ENCODE data around the gene APBB2.

APBB2 gene

GRCh38 chr4:41095192-41095872 lies 119.0 kb downstream of the APBB2 start:
- no peak for DNase-seq
- in situ Hi-C loops (cut with MboI; ENCODE audit: low pct_unique_long_range_greater_than_20kb, low sequenced_read_pairs): no loop called here

- in situ Hi-C loops (cut with MboI; ENCODE audit: low pct_unique_long_range_greater_than_20kb, low sequenced_read_pairs): no loop called here
- DNase-seq: no peak
Measured at GRCh38 chr4:41092128-41092527, 122.2 kb downstream of the APBB2 start.

- DNase-seq: no peak
- in situ Hi-C loops (cut with MboI; ENCODE audit: low pct_unique_long_range_greater_than_20kb, low sequenced_read_pairs): no loop called here
Measured at GRCh38 chr4:41081847-41082246, 132.5 kb downstream of the APBB2 start.

GRCh38 chr4:41080976-41081375 lies 133.4 kb downstream of the APBB2 start:
- no peak for DNase-seq
- in situ Hi-C loops (cut with MboI; ENCODE audit: low pct_unique_long_range_greater_than_20kb, low sequenced_read_pairs): no loop called here

GRCh38 chr4:41079881-41080560 lies 134.3 kb downstream of the APBB2 start:
- no peak for DNase-seq
- in situ Hi-C loops (cut with MboI; ENCODE audit: low pct_unique_long_range_greater_than_20kb, low sequenced_read_pairs): no loop called here

GRCh38 chr4:41077628-41078027 lies 136.7 kb downstream of the APBB2 start:
- no peak for DNase-seq
- in situ Hi-C loops (cut with MboI; ENCODE audit: low pct_unique_long_range_greater_than_20kb, low sequenced_read_pairs): no loop called here

GRCh38 chr4:41076481-41076880 lies 137.9 kb downstream of the APBB2 start:
- in situ Hi-C loops (cut with MboI; ENCODE audit: low pct_unique_long_range_greater_than_20kb, low sequenced_read_pairs): no loop called here
- DNase-seq: no peak

- in situ Hi-C loops (cut with MboI; ENCODE audit: low pct_unique_long_range_greater_than_20kb, low sequenced_read_pairs): no loop called here
- no peak for DNase-seq
Measured at GRCh38 chr4:41074215-41074614, 140.1 kb downstream of the APBB2 start.

GRCh38 chr4:41072021-41072777 lies 142.1 kb downstream of the APBB2 start:
- in situ Hi-C loops (cut with MboI; ENCODE audit: low pct_unique_long_range_greater_than_20kb, low sequenced_read_pairs): no loop called here
- no peak for DNase-seq

GRCh38 chr4:41070516-41071281 lies 143.6 kb downstream of the APBB2 start:
- in situ Hi-C loops (cut with MboI; ENCODE audit: low pct_unique_long_range_greater_than_20kb, low sequenced_read_pairs): no loop called here
- DNase-seq: no peak

- DNase-seq: no peak
- in situ Hi-C loops (cut with MboI; ENCODE audit: low pct_unique_long_range_greater_than_20kb, low sequenced_read_pairs): no loop called here
Measured at GRCh38 chr4:41069838-41070237, 144.5 kb downstream of the APBB2 start.

- in situ Hi-C loops (cut with MboI; ENCODE audit: low pct_unique_long_range_greater_than_20kb, low sequenced_read_pairs): no loop called here
- no peak for DNase-seq
Measured at GRCh38 chr4:41069257-41069656, 145.1 kb downstream of the APBB2 start.

GRCh38 chr4:41067369-41067768 lies 147.0 kb downstream of the APBB2 start:
- in situ Hi-C loops (cut with MboI; ENCODE audit: low pct_unique_long_range_greater_than_20kb, low sequenced_read_pairs): no loop called here
- no peak for DNase-seq

GRCh38 chr4:41066049-41066448 lies 148.3 kb downstream of the APBB2 start:
- DNase-seq: no peak
- in situ Hi-C loops (cut with MboI; ENCODE audit: low pct_unique_long_range_greater_than_20kb, low sequenced_read_pairs): no loop called here

- DNase-seq: no peak
- in situ Hi-C loops (cut with MboI; ENCODE audit: low pct_unique_long_range_greater_than_20kb, low sequenced_read_pairs): no loop called here
Measured at GRCh38 chr4:41065434-41066006, 148.8 kb downstream of the APBB2 start.

- in situ Hi-C loops (cut with MboI; ENCODE audit: low pct_unique_long_range_greater_than_20kb, low sequenced_read_pairs): no loop called here
Measured at GRCh38 chr4:41064953-41065352, 149.4 kb downstream of the APBB2 start.

GRCh38 chr4:41061482-41062185 lies 152.7 kb downstream of the APBB2 start:
- in situ Hi-C loops (cut with MboI; ENCODE audit: low pct_unique_long_range_greater_than_20kb, low sequenced_read_pairs): no loop called here

More at GRCh38 chr4:41064953-41065352, 149.4 kb downstream of the APBB2 start:
- no peak for DNase-seq

More at GRCh38 chr4:41061482-41062185, 152.7 kb downstream of the APBB2 start:
- no peak for DNase-seq

Measured in KBM-7 (cell line).